ENCODE results near the gene KMT2B. TPM values are rescaled to one million over a fixed set of nuclear protein-coding genes. Genes with fewer than 3 reads are reported as not detected.

KMT2B gene
- total RNA-seq, 1 donor from 2014 or later = 12.6 TPM

GRCh38 chr19:35777961-35778360 is 60.2 kb downstream of the KMT2B start:
- H3K36me3 ChIP-seq = no peaks in the 10 kb centered on the region
- H3K27ac ChIP-seq = no peak overlapping the region
- peak overlapping the region; percentile 64 for H3K4me3 Mint-ChIP-seq
- peaks cover 7% of the 10 kb centered on the region for H3K27me3 Mint-ChIP-seq (ENCODE audit: insufficient read depth, low read depth)
- H3K4me1 ChIP-seq = peaks cover 23% of the 10 kb centered on the region
- H3K9ac ChIP-seq = no peak overlapping the region
- H3K4me2 ChIP-seq = no peak overlapping the region
- DNase-seq (ENCODE audit: low spot score) = no peak
- H2AFZ ChIP-seq (replicated peaks) = no peak overlapping the region
- H3K36me3 Mint-ChIP-seq = peaks cover 5% of the 10 kb centered on the region
- H3F3A ChIP-seq (ENCODE audit: low read depth) = peaks cover 21% of the 10 kb centered on the region
- no peaks in the 10 kb centered on the region for H3K79me2 ChIP-seq (ENCODE audit: low read depth)
- peaks cover 24% of the 10 kb centered on the region for H3K4me1 Mint-ChIP-seq
- peaks cover 31% of the 10 kb centered on the region for H4K20me1 ChIP-seq (ENCODE audit: low read depth)
- no peaks in the 10 kb centered on the region for H3K9me3 ChIP-seq (ENCODE audit: low read depth)
- H3K27ac Mint-ChIP-seq = no peak overlapping the region
- no peaks in the 10 kb centered on the region for H3K9me3 Mint-ChIP-seq
- H3K4me3 ChIP-seq = no peak overlapping the region
- H3K27me3 ChIP-seq = peaks cover 18% of the 10 kb centered on the region
- TF ChIP-seq CTCF (IDR thresholded peaks at IDR 0.05) = no peak
- TF ChIP-seq EZH2 (IDR thresholded peaks at IDR 0.05) = no peak
- no peak for TF ChIP-seq EZH2phosphoT487 (IDR thresholded peaks at IDR 0.05)

GRCh38 chr19:35779033-35779432 is 61.2 kb downstream of the KMT2B start:
- Mint-ChIP-seq H3K9me3 (no peaks in the 10 kb centered on the region), H3K27ac (no peak overlapping the region), H3K27me3 (ENCODE audit: insufficient read depth, low read depth) (peaks cover 7% of the 10 kb centered on the region), H3K36me3 (peaks cover 5% of the 10 kb centered on the region), H3K4me1 (peaks cover 24% of the 10 kb centered on the region), H3K4me3 (no peak overlapping the region)
- Histone ChIP-seq H3K79me2 (ENCODE audit: low read depth) (no peaks in the 10 kb centered on the region), H3K27ac (no peak overlapping the region), H4K20me1 (ENCODE audit: low read depth) (peaks cover 38% of the 10 kb centered on the region), H3F3A (ENCODE audit: low read depth) (peaks cover 29% of the 10 kb centered on the region), H3K4me2 (no peak overlapping the region), H3K27me3 (peaks cover 18% of the 10 kb centered on the region), H2AFZ (replicated peaks) (no peak overlapping the region), H3K4me1 (peaks cover 25% of the 10 kb centered on the region), H3K36me3 (no peaks in the 10 kb centered on the region), H3K9ac (no peak overlapping the region), H3K4me3 (no peak overlapping the region), H3K9me3 (ENCODE audit: low read depth) (no peaks in the 10 kb centered on the region)
- DNase-seq (ENCODE audit: low spot score) = no peak
- TF ChIP-seq EZH2 (IDR thresholded peaks at IDR 0.05) = no peak
- no peak for TF ChIP-seq CTCF (IDR thresholded peaks at IDR 0.05)
- no peak for TF ChIP-seq EZH2phosphoT487 (IDR thresholded peaks at IDR 0.05)

- Mint-ChIP-seq H3K27ac (no peak overlapping the region), H3K4me3 (no peak overlapping the region), H3K4me1 (peaks cover 15% of the 10 kb centered on the region), H3K9me3 (no peaks in the 10 kb centered on the region), H3K27me3 (ENCODE audit: insufficient read depth, low read depth) (peaks cover 6% of the 10 kb centered on the region), H3K36me3 (peaks cover 5% of the 10 kb centered on the region)
- Histone ChIP-seq H3K4me2 (no peak overlapping the region), H3K9ac (no peak overlapping the region), H4K20me1 (ENCODE audit: low read depth) (peaks cover 35% of the 10 kb centered on the region), H3K4me1 (peaks cover 26% of the 10 kb centered on the region), H3K36me3 (no peaks in the 10 kb centered on the region), H3K27me3 (peaks cover 21% of the 10 kb centered on the region), H3K79me2 (ENCODE audit: low read depth) (no peaks in the 10 kb centered on the region), H3F3A (ENCODE audit: low read depth) (peaks cover 27% of the 10 kb centered on the region), H3K9me3 (ENCODE audit: low read depth) (no peaks in the 10 kb centered on the region), H3K27ac (no peak overlapping the region), H3K4me3 (no peak overlapping the region), H2AFZ (replicated peaks) (no peak overlapping the region)
- DNase-seq (ENCODE audit: low spot score) = no peak
- TF ChIP-seq EZH2phosphoT487 (IDR thresholded peaks at IDR 0.05) (no peak), EZH2 (IDR thresholded peaks at IDR 0.05) (no peak), CTCF (IDR thresholded peaks at IDR 0.05) (no peak)
These were observed 62.3 kb downstream of the KMT2B start for GRCh38 chr19:35780058-35780457.
